ENCODE data around the gene KIAA0930. TPM values are rescaled to one million over a fixed set of nuclear protein-coding genes. Genes with fewer than 3 reads are reported as not detected.

The KIAA0930 gene
- polyA plus RNA-seq, 1 of the 3 experiments (the other 2 are of a cell fraction) = 80.8 TPM

GRCh38 chr22:45163099-45163450, 77.6 kb downstream of the KIAA0930 start:
- H3K36me3 ChIP-seq (replicated peaks in 1 of 2; ENCODE audit: control insufficient read depth in 1 of 2, insufficient read depth in 2 of 2, low read length in 1 of 2) = peaks cover 7 to 18% of the 10 kb centered on the region in 2 experiments
- POLR2A ChIA-PET = interaction anchor here (0.6 to 0.9 kb wide), 2 partner anchors 39 to 67 kb away, joined by 3 to 4 read pairs; no protein-coding TSS in a partner anchor
- H3K79me2 ChIP-seq (ENCODE audit: insufficient read depth) = peaks cover 87% of the 10 kb centered on the region
- peaks cover 14% of the 10 kb centered on the region; the same call in 1 of the 2 replicates for H4K20me1 ChIP-seq (ENCODE audit: insufficient read depth)
- no peaks in the 10 kb centered on the region for H3K9me2 ChIP-seq
- DNase-seq = peak; percentile 57
- CTCF ChIA-PET = interaction anchor here (0.9 to 5.4 kb wide), 4 partner anchors 13 to 342 kb away, joined by 3 to 28 read pairs (median 4); no protein-coding TSS in a partner anchor
- 6% methylated on average over 13 of the region's 13 CpGs for WGBS (ENCODE audit: low lambda C conversion rate)
- TF ChIP-seq GABPA (IDR thresholded peaks at IDR 0.05; ENCODE audit: low read depth) (no peak), FOXJ3 (CRISPR knock-in tag; IDR thresholded peaks at IDR 0.05) (no peak), POLR2AphosphoS5 (IDR thresholded peaks at IDR 0.05; ENCODE audit: low read depth, low read length) (no peak), RFX5 (IDR thresholded peaks at IDR 0.05; ENCODE audit: low read length) (no peak), USF1 (IDR thresholded peaks at IDR 0.05; ENCODE audit: borderline replicate concordance, low read depth) (no peak), EP300 (IDR thresholded peaks at IDR 0.05; ENCODE audit: borderline replicate concordance in 1 of 2, low read depth in 1 of 2, low read length in 1 of 2) (no peak), RXRA (IDR thresholded peaks at IDR 0.05; ENCODE audit: borderline replicate concordance, low read depth) (no peak), NRF1 (IDR thresholded peaks at IDR 0.05; ENCODE audit: low read depth, low read length) (no peak), CHD2 (IDR thresholded peaks at IDR 0.05; ENCODE audit: low read length, partially characterized antibody) (no peak), TAF1 (IDR thresholded peaks at IDR 0.05; ENCODE audit: borderline replicate concordance, low read depth, low read length) (no peak)
- TF ChIP-seq, protein P1, sequence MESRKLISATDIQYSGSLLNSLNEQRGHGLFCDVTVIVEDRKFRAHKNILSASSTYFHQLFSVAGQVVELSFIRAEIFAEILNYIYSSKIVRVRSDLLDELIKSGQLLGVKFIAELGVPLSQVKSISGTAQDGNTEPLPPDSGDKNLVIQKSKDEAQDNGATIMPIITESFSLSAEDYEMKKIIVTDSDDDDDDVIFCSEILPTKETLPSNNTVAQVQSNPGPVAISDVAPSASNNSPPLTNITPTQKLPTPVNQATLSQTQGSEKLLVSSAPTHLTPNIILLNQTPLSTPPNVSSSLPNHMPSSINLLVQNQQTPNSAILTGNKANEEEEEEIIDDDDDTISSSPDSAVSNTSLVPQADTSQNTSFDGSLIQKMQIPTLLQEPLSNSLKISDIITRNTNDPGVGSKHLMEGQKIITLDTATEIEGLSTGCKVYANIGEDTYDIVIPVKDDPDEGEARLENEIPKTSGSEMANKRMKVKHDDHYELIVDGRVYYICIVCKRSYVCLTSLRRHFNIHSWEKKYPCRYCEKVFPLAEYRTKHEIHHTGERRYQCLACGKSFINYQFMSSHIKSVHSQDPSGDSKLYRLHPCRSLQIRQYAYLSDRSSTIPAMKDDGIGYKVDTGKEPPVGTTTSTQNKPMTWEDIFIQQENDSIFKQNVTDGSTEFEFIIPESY (IDR thresholded peaks at IDR 0.05; ENCODE audit: borderline replicate concordance, low read depth) = no peak
- TF ChIP-seq, protein P2, sequence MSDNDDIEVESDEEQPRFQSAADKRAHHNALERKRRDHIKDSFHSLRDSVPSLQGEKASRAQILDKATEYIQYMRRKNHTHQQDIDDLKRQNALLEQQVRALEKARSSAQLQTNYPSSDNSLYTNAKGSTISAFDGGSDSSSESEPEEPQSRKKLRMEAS (IDR thresholded peaks at IDR 0.05; ENCODE audit: low read depth) = no peak
- TF ChIP-seq, protein P3, sequence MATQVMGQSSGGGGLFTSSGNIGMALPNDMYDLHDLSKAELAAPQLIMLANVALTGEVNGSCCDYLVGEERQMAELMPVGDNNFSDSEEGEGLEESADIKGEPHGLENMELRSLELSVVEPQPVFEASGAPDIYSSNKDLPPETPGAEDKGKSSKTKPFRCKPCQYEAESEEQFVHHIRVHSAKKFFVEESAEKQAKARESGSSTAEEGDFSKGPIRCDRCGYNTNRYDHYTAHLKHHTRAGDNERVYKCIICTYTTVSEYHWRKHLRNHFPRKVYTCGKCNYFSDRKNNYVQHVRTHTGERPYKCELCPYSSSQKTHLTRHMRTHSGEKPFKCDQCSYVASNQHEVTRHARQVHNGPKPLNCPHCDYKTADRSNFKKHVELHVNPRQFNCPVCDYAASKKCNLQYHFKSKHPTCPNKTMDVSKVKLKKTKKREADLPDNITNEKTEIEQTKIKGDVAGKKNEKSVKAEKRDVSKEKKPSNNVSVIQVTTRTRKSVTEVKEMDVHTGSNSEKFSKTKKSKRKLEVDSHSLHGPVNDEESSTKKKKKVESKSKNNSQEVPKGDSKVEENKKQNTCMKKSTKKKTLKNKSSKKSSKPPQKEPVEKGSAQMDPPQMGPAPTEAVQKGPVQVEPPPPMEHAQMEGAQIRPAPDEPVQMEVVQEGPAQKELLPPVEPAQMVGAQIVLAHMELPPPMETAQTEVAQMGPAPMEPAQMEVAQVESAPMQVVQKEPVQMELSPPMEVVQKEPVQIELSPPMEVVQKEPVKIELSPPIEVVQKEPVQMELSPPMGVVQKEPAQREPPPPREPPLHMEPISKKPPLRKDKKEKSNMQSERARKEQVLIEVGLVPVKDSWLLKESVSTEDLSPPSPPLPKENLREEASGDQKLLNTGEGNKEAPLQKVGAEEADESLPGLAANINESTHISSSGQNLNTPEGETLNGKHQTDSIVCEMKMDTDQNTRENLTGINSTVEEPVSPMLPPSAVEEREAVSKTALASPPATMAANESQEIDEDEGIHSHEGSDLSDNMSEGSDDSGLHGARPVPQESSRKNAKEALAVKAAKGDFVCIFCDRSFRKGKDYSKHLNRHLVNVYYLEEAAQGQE (IDR thresholded peaks at IDR 0.05; ENCODE audit: low read depth, low read length) = no peak
- H3K4me3 ChIP-seq (ENCODE audit: low read depth in 2 of 2, low read length in 1 of 2) = peak overlapping the region; percentile 91 to 98
- H3K4me2 ChIP-seq = peak overlapping the region; percentile 98
- no peaks in the 10 kb centered on the region for H3K27me3 ChIP-seq (ENCODE audit: insufficient read depth)
- peak overlapping the region; percentile 83; the same call in 1 of the 2 replicates for H2AFZ ChIP-seq (ENCODE audit: low read depth)
- H3K9ac ChIP-seq = peak overlapping the region; percentile 85
- peaks cover 4% of the 10 kb centered on the region for H3F3A ChIP-seq (replicated peaks; ENCODE audit: insufficient read depth)
- H3K4me1 ChIP-seq (ENCODE audit: control insufficient read depth in 1 of 2, insufficient read depth in 2 of 2, low read depth in 1 of 2, low read length in 1 of 2) = peaks cover 27 to 28% of the 10 kb centered on the region in 2 experiments; a peak in 3 of 4 replicates
- H3K9me3 ChIP-seq = no peaks in the 10 kb centered on the region
- H3K27ac ChIP-seq (ENCODE audit: low read depth in 2 of 2, low read length in 1 of 2) = peak overlapping the region; percentile 76 to 82
